Neural progenitor cell (in vitro differentiated cells): ENCODE results near the gene EPS8L1.

Source experiments
- EZH2 ChIP-seq: fragments of 200-600 bp; sonication (generic); IDR thresholded peaks from 2 replicates; pipeline ENCODE4 v1.6.1; 2017; ENCODE audit warnings: antibody characterized with exemption, mild to moderate bottlenecking, moderate library complexity
- TF ChIP-seq, protein P1 (sequence below): fragments of 200-600 bp; sonication (generic); IDR thresholded peaks from 2 replicates; pipeline ENCODE4 v1.5.1; 2017; ENCODE audit warnings: antibody characterized with exemption, mild to moderate bottlenecking

DNA sequence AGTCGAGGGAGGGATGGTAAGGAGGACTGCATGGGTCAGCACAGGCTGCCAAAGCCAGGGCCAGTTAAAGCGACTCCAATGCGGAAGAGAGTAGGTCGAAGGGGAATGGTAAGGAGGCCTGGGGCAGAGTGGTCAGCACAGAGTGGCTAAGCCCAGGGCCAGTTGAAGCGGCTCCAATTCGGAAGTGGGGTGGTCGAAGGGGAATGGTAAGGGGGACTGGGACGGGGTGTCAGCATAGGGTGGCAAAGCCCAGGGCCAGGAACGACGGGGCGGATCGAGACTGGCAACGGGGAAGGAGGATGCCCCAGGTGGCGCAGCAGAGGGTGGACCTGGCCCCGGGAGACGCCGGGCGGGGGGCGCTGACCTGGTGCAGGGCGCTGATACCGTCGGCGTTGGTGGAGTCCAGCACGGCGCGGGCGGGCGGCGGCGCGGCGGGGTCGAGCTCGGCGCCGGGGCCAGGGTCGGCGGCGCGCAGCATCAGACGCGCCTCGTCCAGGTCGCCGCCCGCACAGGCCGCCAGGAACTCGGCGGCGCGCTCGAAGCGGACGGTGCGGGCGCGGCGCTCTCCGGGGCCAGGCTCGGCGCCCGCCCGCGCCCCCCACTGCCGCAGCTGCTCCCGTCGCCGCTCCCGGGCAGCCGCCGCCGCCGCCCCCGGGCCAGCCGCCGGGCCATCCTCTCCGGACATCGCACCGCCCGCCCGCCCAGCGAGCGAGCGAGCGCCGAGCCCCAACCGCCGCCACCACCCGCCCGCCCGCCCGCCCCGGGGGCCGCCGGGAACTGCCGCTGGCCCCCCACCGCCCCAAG lies 41.4 kb downstream of the EPS8L1 start, which contains the start of gene PPP1R12C:
- no peak for TF ChIP-seq EZH2
- TF ChIP-seq, protein P1, sequence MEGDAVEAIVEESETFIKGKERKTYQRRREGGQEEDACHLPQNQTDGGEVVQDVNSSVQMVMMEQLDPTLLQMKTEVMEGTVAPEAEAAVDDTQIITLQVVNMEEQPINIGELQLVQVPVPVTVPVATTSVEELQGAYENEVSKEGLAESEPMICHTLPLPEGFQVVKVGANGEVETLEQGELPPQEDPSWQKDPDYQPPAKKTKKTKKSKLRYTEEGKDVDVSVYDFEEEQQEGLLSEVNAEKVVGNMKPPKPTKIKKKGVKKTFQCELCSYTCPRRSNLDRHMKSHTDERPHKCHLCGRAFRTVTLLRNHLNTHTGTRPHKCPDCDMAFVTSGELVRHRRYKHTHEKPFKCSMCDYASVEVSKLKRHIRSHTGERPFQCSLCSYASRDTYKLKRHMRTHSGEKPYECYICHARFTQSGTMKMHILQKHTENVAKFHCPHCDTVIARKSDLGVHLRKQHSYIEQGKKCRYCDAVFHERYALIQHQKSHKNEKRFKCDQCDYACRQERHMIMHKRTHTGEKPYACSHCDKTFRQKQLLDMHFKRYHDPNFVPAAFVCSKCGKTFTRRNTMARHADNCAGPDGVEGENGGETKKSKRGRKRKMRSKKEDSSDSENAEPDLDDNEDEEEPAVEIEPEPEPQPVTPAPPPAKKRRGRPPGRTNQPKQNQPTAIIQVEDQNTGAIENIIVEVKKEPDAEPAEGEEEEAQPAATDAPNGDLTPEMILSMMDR = no peak
